Common myeloid progenitor, CD34-positive (primary cell): ENCODE data around the gene ARHGAP8.
"Not testable (repeated sequence)": the region's sequence is repeated elsewhere in the genome, so short reads cannot be mapped to it uniquely, and the experiment has no call there.

ENCODE experiments used
- CTCF ChIA-PET: fragments of 350-600 bp; sonication (Branson Sonifier 250); formaldehyde crosslinking; loops from one replicate; lab custom pipeline; 2021; ENCODE audit warnings: antibody characterized with exemption; lab: Charles Lee
- POLR2A ChIA-PET: fragments of 350-600 bp; sonication (Branson Sonifier 250); formaldehyde crosslinking; loops from one replicate; lab custom pipeline; 2021; ENCODE audit warnings: antibody characterized with exemption; lab: Charles Lee
- DNase-seq, 3 donors: peaks; one replicate each; pipeline versions ENCODE4 v3.0.0 to v3.0.0-alpha.2; 2013
- H3K27ac ChIP-seq, 2 experiments: 1 replicate in 1 of 2; 2 replicates in 1 of 2; pipeline ENCODE4 v1.7.0; 2013; ENCODE audit warnings: inconsistent platforms in 2 of 2, low read length in 2 of 2, mild to moderate bottlenecking in 2 of 2, low read depth in 1 of 2, moderate library complexity in 1 of 2; ENCODE audit not compliant: severe bottlenecking in 2 of 2, insufficient read depth in 1 of 2, poor library complexity in 1 of 2
- H3K27me3 ChIP-seq, 5 experiments: replicated peaks in 2 of 5; 1 replicate in 3 of 5; 2 replicates in 2 of 5; pipeline versions ENCODE4 v1.6.1 to v1.7.0; 2013; ENCODE audit warnings: low read length in 4 of 5, mild to moderate bottlenecking in 2 of 5, moderate library complexity in 2 of 5, inconsistent platforms in 1 of 5; ENCODE audit not compliant: insufficient read depth in 5 of 5, control insufficient read depth in 4 of 5
- H3K36me3 ChIP-seq, 4 experiments: 1 replicate in 2 of 4; 2 replicates in 2 of 4; pipeline versions ENCODE4 v1.6.1 to v1.7.0; 2013; ENCODE audit warnings: low read length in 3 of 4, control low read depth in 1 of 4, mild to moderate bottlenecking in 1 of 4; ENCODE audit not compliant: control insufficient read depth in 4 of 4, insufficient read depth in 4 of 4
- H3K4me1 ChIP-seq, 4 experiments: 1 replicate in 3 of 4; 2 replicates in 1 of 4; pipeline versions ENCODE4 v1.6.1 to v1.7.1; 2013; ENCODE audit warnings: low read length in 3 of 4, mild to moderate bottlenecking in 3 of 4, control low read depth in 1 of 4, inconsistent platforms in 1 of 4, moderate library complexity in 1 of 4; ENCODE audit not compliant: control insufficient read depth in 4 of 4, insufficient read depth in 4 of 4; ENCODE audit errors: control extremely low read depth in 1 of 4
- H3K4me3 ChIP-seq, 7 experiments: 1 replicate in 4 of 7; 2 replicates in 3 of 7; pipeline versions ENCODE4 v1.5.1 to v1.7.0; 2013; ENCODE audit warnings: mild to moderate bottlenecking in 7 of 7, low read length in 6 of 7, moderate library complexity in 6 of 7, inconsistent platforms in 2 of 7, low read depth in 2 of 7, control low read depth in 1 of 7; ENCODE audit not compliant: insufficient read depth in 4 of 7, control insufficient read depth in 1 of 7; ENCODE audit errors: extremely low read depth in 1 of 7
- H3K9me3 ChIP-seq, 5 experiments: 1 replicate in 4 of 5; 2 replicates in 1 of 5; pipeline versions ENCODE4 v1.6.1 to v1.7.1; 2013; ENCODE audit warnings: low read length in 4 of 5, mild to moderate bottlenecking in 2 of 5, inconsistent platforms in 1 of 5, low read depth in 1 of 5, moderate library complexity in 1 of 5; ENCODE audit not compliant: control insufficient read depth in 4 of 5, insufficient read depth in 2 of 5; ENCODE audit errors: control extremely low read depth in 1 of 5
- WGBS: methylation state at CpG from one replicate; pipeline ENCODE4 v1.1.5; 2013; ENCODE audit not compliant: insufficient coverage; 5-methylcytosine and 5-hydroxymethylcytosine counted together

Gene ARHGAP8

GRCh38 chr22:44901301-44901700 lies 148.9 kb downstream of the ARHGAP8 start:
- CTCF ChIA-PET, result no interaction called here
- H3K4me1 ChIP-seq, result no peaks in the 10 kb centered on the region
- POLR2A ChIA-PET, result no interaction called here
- H3K27ac ChIP-seq, result no peak overlapping the region
- no peak overlapping the region for H3K4me3 ChIP-seq
- WGBS, result 56% methylated on average over 2 of the region's 2 CpGs
- no peaks in the 10 kb centered on the region for H3K36me3 ChIP-seq
- H3K27me3 ChIP-seq, result peaks cover 0 to 4% (median 0%) of the 10 kb centered on the region in 5 experiments
- DNase-seq, result peak; percentile 26 to 52 (median 43)
- H3K9me3 ChIP-seq, result peaks cover 0 to 28% (median 19%) of the 10 kb centered on the region in 5 experiments

GRCh38 chr22:44903164-44903563 lies 150.8 kb downstream of the ARHGAP8 start:
- CTCF ChIA-PET, POLR2A ChIA-PET, H3K27me3 ChIP-seq, H3K27ac ChIP-seq, DNase-seq, H3K36me3 ChIP-seq, H3K4me1 ChIP-seq, H3K4me3 ChIP-seq: not testable (repeated sequence)
- WGBS, result no CpG with 5 or more reads among the region's 2 CpGs
- peaks cover 0 to 24% (median 16%) of the 10 kb centered on the region in 5 experiments for H3K9me3 ChIP-seq

GRCh38 chr22:44904492-44905152 lies 152.2 kb downstream of the ARHGAP8 start:
- CTCF ChIA-PET, H3K4me1 ChIP-seq, H3K27me3 ChIP-seq, H3K36me3 ChIP-seq, H3K27ac ChIP-seq, POLR2A ChIA-PET, H3K4me3 ChIP-seq, DNase-seq: not testable (repeated sequence)
- H3K9me3 ChIP-seq, result peaks cover 0 to 27% (median 16%) of the 10 kb centered on the region in 5 experiments
- 56% methylated on average over 3 of the region's 5 CpGs for WGBS

GRCh38 chr22:44906248-44906936 lies 154.0 kb downstream of the ARHGAP8 start:
- no peaks in the 10 kb centered on the region for H3K36me3 ChIP-seq
- H3K4me1 ChIP-seq, result no peaks in the 10 kb centered on the region
- H3K4me3 ChIP-seq, result no peak overlapping the region
- ChIA-PET CTCF (no interaction called here), POLR2A (no interaction called here)
- WGBS, result 88% methylated on average over 21 of the region's 21 CpGs
- peaks cover 0 to 21% (median 9%) of the 10 kb centered on the region in 5 experiments for H3K9me3 ChIP-seq
- peaks cover 0 to 4% (median 0%) of the 10 kb centered on the region in 5 experiments for H3K27me3 ChIP-seq
- no peak overlapping the region for H3K27ac ChIP-seq
- DNase-seq, result no peak

- DNase-seq, result no peak
- 97% methylated on average over 16 of the region's 18 CpGs for WGBS
- Histone ChIP-seq H3K27me3 (peaks cover 0 to 4% (median 0%) of the 10 kb centered on the region in 5 experiments), H3K9me3 (peaks cover 0 to 14% (median 2%) of the 10 kb centered on the region in 5 experiments), H3K4me3 (no peak overlapping the region), H3K27ac (no peak overlapping the region), H3K4me1 (no peaks in the 10 kb centered on the region), H3K36me3 (no peaks in the 10 kb centered on the region)
- ChIA-PET POLR2A (no interaction called here), CTCF (no interaction called here)
Measured at GRCh38 chr22:44906999-44907644, 154.7 kb downstream of the ARHGAP8 start.

GRCh38 chr22:44907765-44908737 lies 155.7 kb downstream of the ARHGAP8 start:
- ChIA-PET CTCF (no interaction called here), POLR2A (no interaction called here)
- no peaks in the 10 kb centered on the region for H3K4me1 ChIP-seq
- DNase-seq, result no peak
- H3K9me3 ChIP-seq, result peaks cover 0 to 7% (median 0%) of the 10 kb centered on the region in 5 experiments
- H3K27ac ChIP-seq, result no peak overlapping the region
- no peak overlapping the region for H3K4me3 ChIP-seq
- peaks cover 0 to 4% (median 0%) of the 10 kb centered on the region in 5 experiments for H3K27me3 ChIP-seq
- no peaks in the 10 kb centered on the region for H3K36me3 ChIP-seq
- WGBS, result 94% methylated on average over 18 of the region's 21 CpGs
